ENCODE data around the gene TEAD3. TPM values are rescaled to one million over a fixed set of nuclear protein-coding genes. Genes with fewer than 3 reads are reported as not detected.

The TEAD3 gene
- total RNA-seq, 1 donor = 11.2 TPM

GRCh38 chr6:35469751-35470662, 26.9 kb downstream of the TEAD3 start:
- H3K36me3 ChIP-seq (ENCODE audit: insufficient read depth, low read length) = peaks cover 56% of the 10 kb centered on the region
- H3K27ac ChIP-seq (ENCODE audit: low read depth, low read length) = peak overlapping the region; percentile 93
- peaks cover 24% of the 10 kb centered on the region for H3K4me1 ChIP-seq (ENCODE audit: insufficient read depth, low read length)
- DNase-seq (ENCODE audit: insufficient read length, low spot score, missing footprints) = peak; percentile 88
- no peaks in the 10 kb centered on the region for H3K27me3 ChIP-seq (ENCODE audit: insufficient read depth, low read length)
- H3K79me2 ChIP-seq (ENCODE audit: insufficient read depth, low read length) = peaks cover 30% of the 10 kb centered on the region
- no peak overlapping the region for H2AFZ ChIP-seq (ENCODE audit: low read length)
- H3K4me2 ChIP-seq (ENCODE audit: insufficient read depth, low read length) = peak overlapping the region; percentile 95
- no peaks in the 10 kb centered on the region for H3K9me3 ChIP-seq (ENCODE audit: low read depth, low read length)
- no peak for TF ChIP-seq CTCF (IDR thresholded peaks at IDR 0.05; ENCODE audit: extremely low read depth, low read depth, low read length)
- H4K20me1 ChIP-seq (ENCODE audit: insufficient read depth, low read length) = peaks cover 47% of the 10 kb centered on the region
- H3K4me3 ChIP-seq (ENCODE audit: insufficient read depth, low read length) = peak overlapping the region; percentile 99

- Histone ChIP-seq H3K4me3 (ENCODE audit: insufficient read depth, low read length) (peak overlapping the region; percentile 99), H3K27ac (ENCODE audit: low read depth, low read length) (peak overlapping the region; percentile 93), H3K36me3 (ENCODE audit: insufficient read depth, low read length) (peaks cover 49% of the 10 kb centered on the region), H2AFZ (ENCODE audit: low read length) (no peak overlapping the region), H3K4me1 (ENCODE audit: insufficient read depth, low read length) (peaks cover 24% of the 10 kb centered on the region), H3K4me2 (ENCODE audit: insufficient read depth, low read length) (peak overlapping the region; percentile 95), H3K9me3 (ENCODE audit: low read depth, low read length) (no peaks in the 10 kb centered on the region), H3K27me3 (ENCODE audit: insufficient read depth, low read length) (no peaks in the 10 kb centered on the region), H4K20me1 (ENCODE audit: insufficient read depth, low read length) (peaks cover 47% of the 10 kb centered on the region), H3K79me2 (ENCODE audit: insufficient read depth, low read length) (peaks cover 30% of the 10 kb centered on the region)
- DNase-seq (ENCODE audit: insufficient read length, low spot score, missing footprints) = peak; percentile 73
- TF ChIP-seq CTCF (IDR thresholded peaks at IDR 0.05; ENCODE audit: extremely low read depth, low read depth, low read length) = no peak
Observed at GRCh38 chr6:35468980-35469750, 27.7 kb downstream of the TEAD3 start.

GRCh38 chr6:35468181-35468979, 28.5 kb downstream of the TEAD3 start, which contains the start of gene RPL10A:
RPL10A (plus strand) TSS chr6:35468401; CDS start chr6:35468435, 34 bp downstream.
- DNase-seq (ENCODE audit: insufficient read length, low spot score, missing footprints) = peak; percentile 99
- Histone ChIP-seq H3K4me3 (ENCODE audit: insufficient read depth, low read length) (peak within 1 kb of the TSS; percentile 99), H3K36me3 (ENCODE audit: insufficient read depth, low read length) (peaks cover 48% of the 10 kb centered on the region), H3K27me3 (ENCODE audit: insufficient read depth, low read length) (no peaks in the 10 kb centered on the region), H3K4me1 (ENCODE audit: insufficient read depth, low read length) (peaks cover 24% of the 10 kb centered on the region), H3K4me2 (ENCODE audit: insufficient read depth, low read length) (peak within 1 kb of the TSS; percentile 95), H4K20me1 (ENCODE audit: insufficient read depth, low read length) (peaks cover 46% of the 10 kb centered on the region), H3K27ac (ENCODE audit: low read depth, low read length) (peak within 1 kb of the TSS; percentile 93), H2AFZ (ENCODE audit: low read length) (peak within 1 kb of the TSS; percentile 98), H3K79me2 (ENCODE audit: insufficient read depth, low read length) (peaks cover 30% of the 10 kb centered on the region), H3K9me3 (ENCODE audit: low read depth, low read length) (no peaks in the 10 kb centered on the region)
- peak; percentile 97 for TF ChIP-seq CTCF (IDR thresholded peaks at IDR 0.05; ENCODE audit: extremely low read depth, low read depth, low read length)

Data from osteoblast (primary cell).